Activated naive CD4-positive, alpha-beta T cell treated with anti-CD3 and anti-CD28 coated beads for 36 hours (primary cell): Measurements from ENCODE around the gene PLAAT2. TPM values are rescaled to one million over a fixed set of nuclear protein-coding genes. Genes with fewer than 3 reads are reported as not detected.
"Not testable (repeated sequence)": the region's sequence is repeated elsewhere in the genome, so short reads cannot be mapped to it uniquely, and the experiment has no call there.

Source experiments
- CTCF ChIA-PET: fragments of 350-600 bp; sonication (Branson Sonifier 250); formaldehyde crosslinking; loops from one replicate; lab custom pipeline; 2021; ENCODE audit warnings: antibody characterized with exemption; lab: Charles Lee
- DNase-seq: peaks from one replicate; pipeline ENCODE4 v3.0.0-alpha.2; 2020
- H3K27ac Mint-ChIP-seq: one replicate; pipeline ENCODE4 v1.8.0; 2021; ENCODE audit warnings: mild to moderate bottlenecking, mixed read lengths
- H3K27me3 Mint-ChIP-seq: one replicate; pipeline ENCODE4 v1.8.0; 2021; ENCODE audit warnings: low read depth, mixed read lengths
- H3K36me3 Mint-ChIP-seq: one replicate; pipeline ENCODE4 v1.8.0; 2021; ENCODE audit warnings: low read depth, mixed read lengths
- H3K4me1 Mint-ChIP-seq: one replicate; pipeline ENCODE4 v1.8.0; 2021; ENCODE audit warnings: low read depth, mixed read lengths
- H3K4me3 Mint-ChIP-seq: one replicate; pipeline ENCODE4 v1.8.0; 2021; ENCODE audit warnings: mild to moderate bottlenecking, moderate library complexity, mixed read lengths
- H3K9me3 Mint-ChIP-seq: one replicate; pipeline ENCODE4 v1.8.0; 2021; ENCODE audit warnings: mixed read lengths
- intact Hi-C: fragments of 100-400 bp; cut with micrococcal nuclease; formaldehyde crosslinking; loops from one replicate; pipeline ENCODE4 v1.15.1; 2023
- total RNA-seq, 2 experiments: library from RNA; stranded (reverse); gene quantifications; one replicate each; pipeline ENCODE4 v1.2.3, GENCODE V29; 2021

PLAAT2 gene
- not detected for total RNA-seq

- CTCF ChIA-PET, result no interaction called here
- Mint-ChIP-seq H3K9me3 (no peaks in the 10 kb centered on the region), H3K4me1 (peaks cover 58% of the 10 kb centered on the region), H3K4me3 (no peak within 1 kb of the TSS), H3K27me3 (no peaks in the 10 kb centered on the region), H3K27ac (no peak within 1 kb of the TSS), H3K36me3 (no peaks in the 10 kb centered on the region)
- intact Hi-C loops, result loop anchor here (10.0 kb wide), 1 partner anchor 669 kb away; no protein-coding TSS in a partner anchor
- DNase-seq, result no peak
Observed at GRCh38 chr11:63563201-63564055, at the start of gene PLAAT2. TSS of gene PLAAT2 (minus strand) at chr11:63563379. CDS start at chr11:63563324, 55 bp downstream.

- no peak overlapping the region for H3K27ac Mint-ChIP-seq
- no peaks in the 10 kb centered on the region for H3K9me3 Mint-ChIP-seq
- no peaks in the 10 kb centered on the region for H3K27me3 Mint-ChIP-seq
- H3K36me3 Mint-ChIP-seq, result no peaks in the 10 kb centered on the region
- H3K4me3 Mint-ChIP-seq, result no peak overlapping the region
- H3K4me1 Mint-ChIP-seq, result peaks cover 5% of the 10 kb centered on the region
- CTCF ChIA-PET, result no interaction called here
- intact Hi-C loops, result loop anchor here (5.0 kb wide), 2 partner anchors 45 to 60 kb away; no protein-coding TSS in a partner anchor
- no peak for DNase-seq
Observed at GRCh38 chr11:63612181-63612580, 49.0 kb upstream of the PLAAT2 start.

- intact Hi-C loops, result loop anchor here (5.0 kb wide), 2 partner anchors 44 to 59 kb away; no protein-coding TSS in a partner anchor
- DNase-seq, result no peak
- Mint-ChIP-seq H3K27me3 (no peaks in the 10 kb centered on the region), H3K4me1 (peaks cover 5% of the 10 kb centered on the region), H3K27ac (no peak overlapping the region), H3K36me3 (no peaks in the 10 kb centered on the region), H3K4me3 (no peak overlapping the region), H3K9me3 (no peaks in the 10 kb centered on the region)
- CTCF ChIA-PET, result no interaction called here
Observed at GRCh38 chr11:63611395-63611747, 48.2 kb upstream of the PLAAT2 start.

GRCh38 chr11:63610604-63611394 is 47.6 kb upstream of the PLAAT2 start:
- H3K4me1 Mint-ChIP-seq, result peaks cover 5% of the 10 kb centered on the region
- CTCF ChIA-PET, result no interaction called here
- H3K4me3 Mint-ChIP-seq, result no peak overlapping the region
- no peak for DNase-seq
- no peaks in the 10 kb centered on the region for H3K36me3 Mint-ChIP-seq
- intact Hi-C loops, result loop anchor here (5.0 kb wide), 2 partner anchors 43 to 58 kb away; no protein-coding TSS in a partner anchor
- no peaks in the 10 kb centered on the region for H3K27me3 Mint-ChIP-seq
- no peaks in the 10 kb centered on the region for H3K9me3 Mint-ChIP-seq
- no peak overlapping the region for H3K27ac Mint-ChIP-seq

- CTCF ChIA-PET, result interaction anchor here (1.1 to 1.2 kb wide), 2 partner anchors 20 to 131 kb away, joined by 3 to 4 read pairs; no protein-coding TSS in a partner anchor
- Mint-ChIP-seq H3K27ac (no peak overlapping the region), H3K9me3 (no peaks in the 10 kb centered on the region), H3K4me1 (peaks cover 5% of the 10 kb centered on the region), H3K4me3 (no peak overlapping the region), H3K27me3 (no peaks in the 10 kb centered on the region), H3K36me3 (no peaks in the 10 kb centered on the region)
- DNase-seq, result no peak
- intact Hi-C loops, result loop anchor here (5.0 kb wide), 2 partner anchors 43 to 58 kb away; no protein-coding TSS in a partner anchor
Observed at GRCh38 chr11:63609971-63610580, 46.9 kb upstream of the PLAAT2 start.

- no peaks in the 10 kb centered on the region for H3K27me3 Mint-ChIP-seq
- CTCF ChIA-PET, result interaction anchor here (1.1 to 1.2 kb wide), 2 partner anchors 20 to 131 kb away, joined by 3 to 4 read pairs; no protein-coding TSS in a partner anchor
- no peak for DNase-seq
- no peak overlapping the region for H3K4me3 Mint-ChIP-seq
- no peak overlapping the region for H3K27ac Mint-ChIP-seq
- no peaks in the 10 kb centered on the region for H3K9me3 Mint-ChIP-seq
- intact Hi-C loops, result no loop called here
- H3K4me1 Mint-ChIP-seq, result peaks cover 5% of the 10 kb centered on the region
- H3K36me3 Mint-ChIP-seq, result no peaks in the 10 kb centered on the region
Observed at GRCh38 chr11:63609536-63609935, 46.4 kb upstream of the PLAAT2 start.

GRCh38 chr11:63608353-63609345 is 45.5 kb upstream of the PLAAT2 start:
- Mint-ChIP-seq H3K27me3 (no peaks in the 10 kb centered on the region), H3K9me3 (no peaks in the 10 kb centered on the region), H3K36me3 (no peaks in the 10 kb centered on the region), H3K4me1 (peaks cover 5% of the 10 kb centered on the region), H3K4me3 (no peak overlapping the region), H3K27ac (no peak overlapping the region)
- no peak for DNase-seq
- intact Hi-C loops, result no loop called here
- CTCF ChIA-PET, result interaction anchor here (1.1 to 1.2 kb wide), 2 partner anchors 21 to 130 kb away, joined by 3 to 4 read pairs; no protein-coding TSS in a partner anchor

GRCh38 chr11:63603180-63603518 is 40.0 kb upstream of the PLAAT2 start:
- H3K9me3 Mint-ChIP-seq, result no peaks in the 10 kb centered on the region
- intact Hi-C loops, result no loop called here
- CTCF ChIA-PET, result interaction anchor here (1.1 kb wide), 1 partner anchor 53 kb away, joined by 3 read pairs; no protein-coding TSS in a partner anchor
- H3K27me3 Mint-ChIP-seq, result no peaks in the 10 kb centered on the region
- peaks cover 2% of the 10 kb centered on the region for H3K4me1 Mint-ChIP-seq
- no peak overlapping the region for H3K27ac Mint-ChIP-seq
- DNase-seq, result no peak
- no peak overlapping the region for H3K4me3 Mint-ChIP-seq
- no peaks in the 10 kb centered on the region for H3K36me3 Mint-ChIP-seq

GRCh38 chr11:63602290-63603179 is 39.4 kb upstream of the PLAAT2 start:
- H3K4me3 Mint-ChIP-seq, intact Hi-C loops, H3K4me1 Mint-ChIP-seq, H3K27ac Mint-ChIP-seq, H3K36me3 Mint-ChIP-seq, H3K9me3 Mint-ChIP-seq, DNase-seq, H3K27me3 Mint-ChIP-seq: not testable (repeated sequence)
- CTCF ChIA-PET, result interaction anchor here (0.7 to 1.8 kb wide), 2 partner anchors 123 to 398 kb away, joined by 4 to 7 read pairs; no protein-coding TSS in a partner anchor

GRCh38 chr11:63599211-63600122 is 36.3 kb upstream of the PLAAT2 start:
- H3K9me3 Mint-ChIP-seq, result no peaks in the 10 kb centered on the region
- H3K27me3 Mint-ChIP-seq, result no peaks in the 10 kb centered on the region
- no peak overlapping the region for H3K4me3 Mint-ChIP-seq
- H3K36me3 Mint-ChIP-seq, result no peaks in the 10 kb centered on the region
- CTCF ChIA-PET, result no interaction called here
- peaks cover 2% of the 10 kb centered on the region for H3K4me1 Mint-ChIP-seq
- no peak for DNase-seq
- intact Hi-C loops, result no loop called here
- no peak overlapping the region for H3K27ac Mint-ChIP-seq
